Fibroblast of skin of abdomen (primary cell): ENCODE measurements around the gene HMHB1.
A peak's percentile ranks its signal among the peaks of the same experiment; 100 is the strongest.
"Not testable (repeated sequence)": the region's sequence is repeated elsewhere in the genome, so short reads cannot be mapped to it uniquely, and the experiment has no call there.

ENCODE experiments used
- DNase-seq: peaks from one replicate; pipeline ENCODE4 v3.0.0-alpha.2; 2013

HMHB1 gene

DNA sequence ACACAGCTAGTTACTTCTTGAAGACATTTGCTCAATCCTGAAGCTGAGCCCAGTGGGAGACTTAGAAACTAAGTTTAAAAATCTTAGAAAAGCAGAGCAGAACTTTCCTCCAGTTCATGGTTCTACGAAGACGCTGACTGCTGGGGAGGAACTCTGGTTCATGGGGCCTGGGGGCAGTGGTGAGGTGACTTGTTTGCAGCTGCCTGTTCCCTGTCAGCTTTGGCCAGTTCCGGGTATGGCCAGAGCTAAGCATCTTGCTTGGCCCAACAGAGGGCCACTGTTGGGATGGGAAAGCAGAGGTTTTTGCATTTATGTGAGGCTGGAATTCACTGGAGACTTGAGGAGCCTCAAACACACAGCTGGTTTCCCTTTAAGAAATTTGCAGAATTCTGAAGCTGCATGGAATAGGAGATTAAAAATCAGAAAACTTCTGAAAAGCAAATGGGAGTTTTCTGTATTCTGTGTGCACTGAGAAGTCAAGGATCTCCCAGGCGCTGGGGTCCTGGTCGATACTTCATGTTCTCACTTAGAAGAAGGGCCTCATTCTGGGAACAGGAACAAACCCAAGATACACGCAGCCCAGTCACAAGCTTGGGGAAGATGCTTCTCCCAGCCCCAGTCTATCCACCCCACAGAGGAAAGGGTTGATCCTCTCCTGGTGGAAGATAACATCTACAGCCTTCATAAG, 10.6 kb upstream of the HMHB1 start:
- no peak for DNase-seq

DNA sequence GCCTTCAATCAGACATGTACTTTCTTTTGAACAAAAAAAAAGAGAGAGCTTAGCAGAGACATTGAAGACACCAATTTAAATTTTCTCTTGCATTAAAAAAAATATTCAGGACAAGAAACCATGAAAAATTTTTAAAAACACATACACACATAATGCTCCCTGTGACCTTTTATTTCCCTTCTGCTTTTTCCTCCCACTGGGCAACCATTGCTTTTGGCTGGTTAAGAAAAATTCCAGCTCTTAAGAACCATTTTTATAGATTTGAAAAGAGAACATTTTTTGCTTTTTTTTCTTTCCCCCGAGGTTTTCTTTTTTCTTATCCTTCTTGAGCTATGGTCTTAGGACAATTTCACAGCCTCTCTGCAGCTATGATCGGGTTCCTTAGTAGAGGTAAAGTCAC, 6.1 kb upstream of the HMHB1 start:
- DNase-seq, result no peak

DNA sequence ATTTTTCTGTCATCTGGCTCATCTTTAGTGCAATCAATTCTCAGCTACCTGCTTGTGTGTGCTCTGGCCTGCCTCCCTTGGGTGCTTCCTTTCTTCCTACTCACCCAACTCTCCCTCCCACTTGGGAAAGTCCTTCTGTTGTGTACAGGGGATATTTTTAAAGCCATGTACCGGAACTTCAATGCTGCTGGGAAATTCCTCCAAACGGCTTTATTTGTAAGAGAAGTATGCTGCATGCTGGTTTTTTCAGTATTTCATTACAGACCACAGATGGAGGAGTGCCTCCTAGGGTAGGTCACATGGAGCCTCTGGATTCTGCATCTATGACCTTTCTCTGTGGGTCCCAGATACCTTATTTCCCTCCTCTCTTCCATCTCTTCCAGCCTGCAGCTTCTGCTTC, 5.4 kb upstream of the HMHB1 start:
- no peak for DNase-seq

DNA sequence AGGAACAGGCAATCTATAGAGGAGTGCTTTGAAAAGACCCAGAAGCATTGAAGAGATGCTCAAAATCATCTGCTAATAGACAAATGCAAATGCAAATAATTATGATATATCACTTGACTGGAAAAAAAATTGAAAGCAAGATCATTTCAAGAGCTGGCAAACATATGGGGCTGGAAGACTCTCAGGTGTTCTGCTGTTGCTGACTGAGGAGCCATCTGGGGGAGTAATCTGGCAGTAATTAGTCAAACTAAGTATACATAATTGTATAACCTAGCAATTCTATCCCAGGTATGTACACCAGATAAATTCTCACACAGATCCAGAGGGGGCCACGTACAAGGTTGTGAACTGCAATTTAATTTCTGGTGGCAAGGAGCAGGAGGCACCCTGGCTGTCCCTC, 4.6 kb upstream of the HMHB1 start:
- no peak for DNase-seq

DNA sequence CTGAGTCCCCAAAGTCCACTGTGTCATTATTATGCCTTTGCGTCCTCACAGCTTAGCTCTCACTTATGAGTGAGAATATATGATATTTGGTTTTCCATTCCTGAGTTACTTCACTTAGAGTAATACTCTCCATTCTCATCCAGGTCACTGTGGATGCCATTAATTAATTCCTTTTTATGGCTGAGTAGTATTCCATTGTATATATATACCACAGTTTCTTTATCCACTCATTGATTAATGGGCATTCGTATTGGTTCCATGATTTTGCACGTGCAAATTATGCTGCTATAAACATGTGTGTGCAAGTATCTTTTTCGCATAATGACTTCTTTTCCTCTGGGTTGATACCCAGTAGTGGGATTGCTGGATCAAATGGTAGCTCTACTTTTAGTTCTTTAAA, 4.4 kb downstream of the HMHB1 start:
- DNase-seq, result not testable (repeated sequence)

DNA sequence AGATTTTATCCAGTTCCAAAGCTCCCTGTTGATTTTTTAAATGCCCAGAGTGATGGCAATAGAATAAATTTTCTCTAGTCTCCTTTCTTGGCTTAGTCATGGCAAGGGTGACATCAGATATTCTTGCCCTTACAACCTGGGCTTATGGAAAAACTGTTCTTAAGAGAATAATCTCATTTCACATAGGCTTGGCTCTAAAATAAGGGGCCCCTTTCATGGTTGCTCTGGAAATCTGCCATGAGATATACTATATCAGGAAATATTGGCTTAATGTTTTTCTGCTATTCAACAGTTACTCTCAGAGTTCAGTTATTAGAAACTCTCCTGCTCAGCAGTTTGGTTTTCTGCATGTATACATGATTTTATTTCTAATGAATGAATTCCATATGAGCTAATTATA, 7.8 kb downstream of the HMHB1 start:
- DNase-seq, result no peak

DNA sequence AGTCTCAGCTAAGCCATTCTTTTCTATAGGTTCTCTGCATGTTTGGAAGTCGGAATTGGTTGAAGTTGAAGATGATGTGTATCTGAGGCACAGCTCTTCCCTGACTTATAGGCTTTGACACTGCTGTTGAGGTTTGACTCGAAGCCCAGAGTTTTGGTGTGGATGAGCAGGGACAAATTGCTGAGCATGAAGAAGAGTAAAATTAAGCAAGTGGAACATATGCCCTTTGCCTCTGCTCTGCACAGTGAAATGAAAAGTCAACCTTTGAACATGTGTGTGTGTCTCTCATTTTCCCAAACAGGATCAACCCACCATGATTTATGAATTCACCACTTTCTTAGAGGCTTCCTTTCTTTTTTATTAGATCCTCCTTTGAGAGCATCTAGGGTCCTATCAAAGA, 8.5 kb downstream of the HMHB1 start:
- DNase-seq, result peak; percentile 30

DNA sequence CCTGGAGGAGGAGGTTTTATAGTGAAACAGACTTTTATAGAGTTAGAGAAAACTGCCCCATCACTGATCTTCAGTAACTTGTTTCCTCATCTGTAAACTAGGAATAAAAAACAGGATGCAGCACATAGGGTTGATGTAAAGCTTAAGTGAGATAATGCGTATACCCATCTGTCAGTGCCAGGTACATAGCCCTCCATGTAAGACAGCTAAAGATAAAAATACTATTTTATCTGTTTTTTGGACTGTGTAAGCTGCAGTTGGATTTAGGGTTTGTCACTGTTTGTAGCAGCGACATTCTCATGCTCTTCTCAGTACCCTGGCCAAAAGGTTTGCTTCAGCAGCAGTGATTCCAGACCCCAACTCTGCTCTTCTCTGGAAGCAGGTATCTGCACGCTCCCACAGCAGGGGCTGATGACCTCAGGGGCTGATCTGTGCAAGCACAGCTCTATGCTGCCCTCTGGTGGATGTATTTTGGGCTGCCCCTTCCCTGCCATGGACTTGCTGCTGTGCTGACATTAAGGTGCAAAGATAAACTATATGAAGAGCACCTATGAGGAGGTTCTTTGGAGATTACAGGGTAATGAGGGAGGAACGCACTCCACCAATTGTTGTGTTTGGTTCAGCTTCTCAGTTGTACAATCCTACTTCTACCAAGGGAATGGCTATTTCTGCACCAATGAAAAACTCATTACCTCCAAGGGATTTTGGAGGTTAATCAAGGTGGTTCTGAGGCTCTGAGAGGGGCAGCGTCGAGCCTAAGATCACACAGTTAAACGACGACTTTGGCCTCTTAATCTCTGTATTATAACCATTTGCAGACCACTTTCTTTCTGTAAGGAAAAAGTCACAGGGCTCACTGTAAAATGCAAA, 13.1 kb downstream of the HMHB1 start:
- DNase-seq, result peak; percentile 70

DNA sequence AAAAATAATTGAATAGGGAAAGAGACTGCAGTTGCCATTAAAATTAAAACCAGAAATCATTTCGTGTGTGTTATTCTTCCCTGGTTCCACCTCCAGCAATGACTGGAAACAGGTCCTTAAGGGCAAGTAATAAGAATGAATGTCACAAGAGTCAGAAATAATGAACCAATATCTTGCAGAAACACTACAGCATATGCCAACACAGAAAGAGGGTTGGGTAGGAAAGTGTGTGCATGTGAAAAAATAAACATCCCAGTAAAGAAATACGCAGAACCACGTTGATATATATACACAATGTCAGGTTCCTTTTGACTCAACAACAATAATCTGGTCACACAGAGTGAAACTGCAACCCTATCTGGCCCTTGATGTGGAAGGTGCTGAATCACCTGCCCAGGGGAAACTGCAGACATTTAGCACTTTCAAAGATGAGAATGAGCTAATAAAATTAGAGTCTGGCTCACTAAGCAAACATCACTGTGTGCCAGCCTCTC, 15.0 kb downstream of the HMHB1 start:
- no peak for DNase-seq

DNA sequence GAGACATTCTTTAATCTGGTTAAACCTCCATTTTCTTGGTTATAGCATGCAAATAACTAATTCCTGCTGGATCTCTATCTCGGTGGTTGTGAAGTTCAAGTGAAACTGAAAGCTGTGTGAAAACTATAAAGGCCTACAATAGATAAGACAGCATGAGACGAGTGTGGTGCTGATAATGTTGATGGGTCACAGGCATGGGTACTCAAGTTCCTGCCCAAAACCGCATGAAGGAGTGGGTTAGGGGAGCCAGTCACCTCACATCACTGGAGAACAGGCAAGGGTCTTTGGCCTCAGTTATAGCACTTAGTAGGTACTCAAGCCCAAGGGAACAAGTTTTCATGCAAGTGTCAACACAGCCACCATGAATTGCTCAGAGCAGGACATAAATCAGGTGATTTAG, 16.7 kb downstream of the HMHB1 start:
- no peak for DNase-seq

DNA sequence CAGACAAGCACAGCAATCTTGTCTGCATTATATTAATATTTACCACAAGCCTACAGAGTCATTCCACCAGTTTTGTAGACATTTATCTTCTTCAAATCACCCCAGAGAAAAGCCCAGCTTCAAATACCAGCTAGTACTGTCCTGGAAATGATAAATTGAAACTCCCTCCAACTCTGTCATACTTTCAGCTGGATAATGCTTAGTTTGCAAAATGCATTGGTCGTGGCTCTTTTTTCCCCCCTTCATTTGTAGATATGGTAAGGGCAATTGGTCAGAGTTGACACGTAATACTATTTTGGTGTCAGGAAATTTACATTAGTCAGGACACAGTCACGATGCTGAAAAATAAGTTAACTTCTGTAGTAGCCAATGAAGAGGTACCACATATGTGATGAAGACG, 21.2 kb downstream of the HMHB1 start:
- no peak for DNase-seq

DNA sequence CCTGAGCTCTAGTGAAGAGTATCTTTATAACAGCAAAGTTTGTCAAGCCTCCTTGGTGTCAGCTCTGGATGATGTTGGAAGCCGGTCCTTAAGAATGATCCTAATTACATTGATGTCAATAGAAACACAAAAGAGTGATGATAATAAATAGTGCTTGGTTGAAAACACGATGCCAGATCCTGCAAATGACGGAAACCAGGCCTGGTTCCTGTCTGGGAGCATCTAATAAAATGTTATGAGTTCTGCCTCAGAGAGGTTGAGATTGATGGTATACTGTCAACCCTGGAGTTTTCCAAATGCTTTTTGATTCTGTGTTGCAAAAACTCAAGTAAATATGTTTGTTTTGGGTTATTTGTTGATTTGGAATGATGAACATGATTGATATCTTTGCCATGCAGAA, 23.3 kb downstream of the HMHB1 start:
- no peak for DNase-seq

DNA sequence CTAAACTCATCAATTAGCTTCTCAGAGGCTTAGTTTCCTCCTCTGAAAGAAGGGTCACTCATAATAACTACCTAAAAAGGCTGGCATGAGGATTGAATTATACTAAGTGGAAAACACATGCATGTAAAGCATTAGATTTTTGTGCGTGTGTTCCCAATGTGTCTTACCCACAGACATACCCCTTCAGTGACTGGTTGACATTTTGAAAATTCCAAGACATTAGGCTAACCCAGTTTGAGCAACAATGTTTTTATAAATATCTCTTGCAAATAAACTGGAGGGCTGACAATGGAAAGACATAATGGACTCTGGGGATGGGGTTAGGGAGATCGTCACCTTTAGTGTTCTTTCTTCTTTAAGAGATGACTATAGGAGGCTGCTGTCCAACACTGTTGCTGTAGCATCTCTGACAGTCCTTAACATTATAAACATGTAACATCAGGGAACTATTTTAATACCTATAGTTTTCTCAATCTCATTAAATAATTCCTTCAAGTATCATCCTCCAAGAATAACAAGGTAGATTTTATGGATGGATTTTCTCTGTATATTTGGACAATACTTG, 24.3 kb downstream of the HMHB1 start:
- peak; percentile 71 for DNase-seq

DNA sequence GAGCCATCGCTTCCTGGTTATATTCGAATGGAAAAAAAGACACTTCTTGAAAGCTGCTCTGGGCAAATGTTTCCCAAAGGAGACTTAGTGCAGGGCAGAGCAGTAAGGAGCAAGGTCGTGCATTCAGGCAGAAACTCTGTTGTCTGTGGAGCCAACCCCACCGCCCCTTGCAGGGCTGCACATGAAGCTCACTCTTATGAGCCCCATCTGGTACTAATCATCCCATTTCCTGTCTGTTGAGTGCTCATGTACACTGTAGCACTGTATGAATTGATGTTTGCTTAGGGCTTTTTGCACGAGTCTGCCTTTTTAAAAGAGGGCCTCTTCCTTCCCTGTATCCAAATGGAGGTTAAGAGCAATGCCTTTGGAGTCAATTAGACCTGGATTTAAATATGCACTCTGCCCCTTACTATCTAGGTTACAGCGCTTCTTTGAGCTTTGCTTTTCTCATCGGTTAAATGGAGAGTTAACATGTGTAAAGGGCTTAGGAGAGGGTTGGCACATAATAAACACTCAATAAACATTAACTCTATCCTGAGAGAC, 25.4 kb downstream of the HMHB1 start:
- peak; percentile 90 for DNase-seq

DNA sequence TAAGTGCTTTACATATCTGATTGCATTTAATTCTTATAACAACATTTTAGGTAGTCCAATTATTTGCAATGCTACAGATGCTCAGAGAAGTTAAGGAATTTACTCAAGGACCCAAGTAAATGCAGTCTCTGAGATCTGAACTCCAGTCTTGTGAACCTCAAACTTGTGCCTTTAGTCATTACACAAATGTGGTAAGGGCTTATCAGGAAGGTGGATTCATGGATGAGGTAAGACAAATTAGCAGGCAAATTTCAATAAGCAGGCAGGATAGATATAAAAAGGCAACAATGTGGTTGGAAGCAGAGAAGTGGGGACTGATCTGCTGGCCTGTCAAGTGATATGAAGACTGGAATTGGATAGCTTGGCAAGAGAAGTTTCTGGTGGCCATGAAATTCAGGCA, 29.5 kb downstream of the HMHB1 start:
- no peak for DNase-seq

DNA sequence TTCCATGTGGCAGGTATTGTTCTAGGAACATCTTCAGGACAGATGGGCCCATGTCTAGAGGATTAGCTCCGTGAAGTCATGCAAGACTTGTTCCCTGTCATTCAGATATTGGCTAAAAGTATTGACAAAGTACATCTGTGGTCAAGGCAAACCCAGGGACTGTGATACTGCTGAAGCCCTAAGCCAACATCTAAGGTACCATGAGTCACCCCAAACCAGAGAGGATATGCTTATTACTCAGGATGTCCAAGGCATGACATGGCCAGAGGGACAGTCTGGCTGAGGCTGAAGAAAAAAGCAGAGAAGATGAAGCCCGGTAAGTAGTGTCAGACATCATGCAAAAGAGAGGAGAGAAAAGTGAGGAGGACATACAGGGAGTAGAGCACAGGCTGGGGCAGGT, 31.0 kb downstream of the HMHB1 start:
- DNase-seq, result no peak

DNA sequence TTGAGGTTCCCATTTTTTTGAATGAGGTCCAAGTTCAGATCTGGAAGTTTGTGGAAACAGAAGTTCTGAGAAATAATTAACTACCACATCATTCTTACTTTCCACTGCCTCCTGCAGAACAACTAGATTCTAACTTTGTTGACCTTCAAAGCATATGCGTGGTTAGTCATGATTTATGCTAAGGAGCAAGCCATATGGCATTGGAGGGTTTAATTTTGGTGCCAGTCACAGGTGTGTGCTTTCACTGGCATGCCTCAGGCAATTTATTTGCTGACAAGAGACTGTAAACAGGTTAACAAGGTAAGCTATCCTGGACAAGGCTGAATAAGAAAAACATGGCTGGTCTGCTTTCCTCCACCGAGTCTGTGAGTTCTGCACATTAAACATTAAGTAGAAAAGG, 31.5 kb downstream of the HMHB1 start:
- DNase-seq, result no peak

DNA sequence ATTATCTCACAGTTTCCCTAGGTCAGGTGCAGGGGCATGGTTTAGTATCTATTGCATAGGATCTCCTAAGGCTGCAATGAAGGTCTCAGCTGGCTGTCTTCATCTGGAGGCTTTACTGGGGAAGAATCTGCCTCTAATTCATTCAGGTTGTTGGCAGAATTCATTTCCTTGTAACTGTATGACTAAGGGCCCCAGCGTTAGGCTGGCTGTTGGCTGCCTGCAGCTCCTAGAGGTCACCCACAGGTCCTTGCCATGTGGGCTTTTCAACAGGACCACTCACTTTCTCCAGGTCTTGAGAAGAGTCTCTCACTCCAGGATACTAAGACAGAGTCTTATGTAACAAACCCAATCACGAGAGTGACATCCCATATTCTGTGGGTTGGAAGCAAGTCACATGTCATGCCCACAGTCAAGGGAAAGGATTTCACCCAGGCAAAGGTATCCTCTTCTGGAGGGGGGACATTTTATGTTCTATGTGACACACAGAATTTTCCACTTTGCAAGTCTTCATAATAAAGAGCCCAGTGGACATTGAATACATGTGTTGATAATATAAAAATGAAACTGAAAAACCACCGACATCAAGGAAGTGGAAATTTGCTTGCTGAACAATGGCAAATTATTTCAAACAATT, 38.2 kb downstream of the HMHB1 start:
- DNase-seq, result no peak

DNA sequence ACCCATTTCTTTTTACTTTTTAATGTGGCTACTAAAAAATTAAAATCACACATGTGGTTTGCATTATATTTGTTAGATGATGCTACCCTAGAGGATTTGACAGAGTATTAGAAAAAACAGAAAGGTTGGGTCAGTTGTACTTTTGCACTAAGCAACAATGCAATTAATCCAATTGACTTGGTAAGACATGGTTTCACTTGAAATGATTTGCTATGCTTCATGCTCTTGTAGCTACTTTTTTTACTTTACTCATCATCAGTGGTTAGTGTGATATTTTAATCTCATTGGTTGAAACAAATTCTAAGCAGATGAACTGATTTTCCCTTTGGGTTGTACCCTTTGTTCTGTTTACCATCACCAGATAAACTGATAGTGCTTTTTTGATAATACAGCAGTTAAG, 39.4 kb downstream of the HMHB1 start:
- DNase-seq, result no peak

DNA sequence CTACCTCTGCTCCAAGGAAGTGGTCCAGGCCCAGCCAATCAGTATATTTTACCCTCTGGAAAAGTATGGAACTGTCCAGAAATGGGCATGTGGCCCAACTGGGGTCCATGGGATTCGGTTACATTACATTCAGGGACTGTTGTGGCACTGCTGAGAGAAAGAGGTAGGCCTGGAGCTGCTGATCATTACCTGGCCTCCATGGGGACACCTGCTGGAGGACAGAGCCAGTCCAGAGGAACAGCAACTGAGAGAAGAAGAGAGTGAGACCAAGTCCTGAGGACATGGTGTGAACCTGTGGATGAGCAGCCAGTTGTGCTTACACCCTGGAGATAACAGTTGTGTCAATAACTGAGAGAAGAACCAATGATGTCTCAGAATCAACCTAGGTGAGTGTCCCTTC, 48.2 kb downstream of the HMHB1 start:
- no peak for DNase-seq

DNA sequence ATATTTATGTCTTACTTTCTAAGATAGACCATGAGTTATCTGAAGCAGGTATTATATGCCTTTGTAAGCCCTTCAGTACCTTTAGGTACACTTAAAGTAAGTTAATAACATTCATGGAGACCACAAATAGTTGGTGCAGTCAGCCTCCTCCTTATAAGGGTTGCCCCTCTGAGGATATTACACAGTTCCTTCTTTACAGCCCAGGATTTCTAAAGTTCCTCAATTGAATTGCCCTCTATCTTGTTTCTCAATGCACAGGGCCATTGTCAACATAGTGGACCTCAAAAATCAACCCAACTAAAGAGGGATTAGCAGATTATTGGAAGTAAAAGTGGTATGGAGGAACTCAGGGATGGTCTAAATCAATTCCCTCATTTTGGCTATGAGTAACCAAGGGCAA, 50.3 kb downstream of the HMHB1 start:
- no peak for DNase-seq

DNA sequence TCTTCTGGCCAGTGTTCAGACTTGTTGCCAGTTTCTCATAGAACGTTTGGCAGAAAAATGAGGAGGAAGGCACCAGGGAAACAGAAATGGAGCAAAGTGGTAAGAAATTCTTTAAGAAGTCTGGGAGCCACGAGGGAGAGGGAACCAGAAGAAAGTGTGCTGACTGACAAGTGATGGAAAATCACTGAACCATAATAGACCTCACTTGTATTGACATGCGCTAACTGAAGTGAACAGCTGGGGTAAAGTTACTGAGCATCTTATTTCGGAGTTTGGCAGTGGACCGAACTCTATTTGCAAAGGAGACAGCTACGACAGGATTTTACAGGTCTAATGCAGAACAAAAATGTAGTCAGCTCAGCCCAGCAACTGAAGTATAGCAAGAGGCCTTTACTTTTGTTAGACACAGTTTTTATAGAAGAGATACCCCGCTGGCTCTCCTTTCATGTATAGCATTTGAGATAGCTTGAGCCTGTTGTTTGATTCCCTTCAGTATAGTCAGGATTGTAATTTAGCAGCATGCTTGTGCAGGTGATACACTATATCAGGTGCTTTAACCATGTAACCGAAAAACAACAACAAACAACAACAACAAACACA, 53.6 kb downstream of the HMHB1 start:
- DNase-seq, result no peak
